ENCODE measurements around the gene ENPP5.

DNA sequence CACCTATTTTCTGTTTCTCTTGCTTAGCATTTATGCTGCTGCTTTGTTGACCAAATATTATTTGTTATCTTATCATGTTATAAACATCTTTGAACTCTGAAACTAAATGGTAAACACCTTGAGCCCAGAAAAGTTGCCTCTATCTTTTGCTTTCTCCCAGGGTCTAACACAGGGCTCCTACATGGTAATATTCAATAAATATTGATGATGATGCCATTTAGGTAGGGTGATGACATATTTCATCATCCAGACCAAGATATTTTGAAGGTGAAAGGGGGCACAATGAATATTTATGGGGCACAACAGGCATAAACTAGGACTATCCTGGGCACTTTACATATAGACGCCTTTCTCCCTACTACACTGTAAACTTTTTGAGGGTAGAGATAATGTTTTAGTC is 52.6 kb downstream of the ENPP5 start:
- TF ChIP-seq YY1 (IDR thresholded peaks at IDR 0.05; ENCODE audit: insufficient read depth, insufficient read length) (no peak), ZNF274 (IDR thresholded peaks at IDR 0.05; ENCODE audit: low read depth, low read length) (no peak)

Measured in NT2/D1 (cell line).